WTC11 (cell line): ENCODE data around the gene SGK2. TPM values are rescaled to one million over a fixed set of nuclear protein-coding genes. Genes with fewer than 3 reads are reported as not detected.

Experiments
- ATAC-seq: fragments of 200-7000 bp; cut with Tn5 transposase; 2 replicates; pipeline ENCODE4 v1.10.0; 2021; ENCODE audit warnings: mild to moderate bottlenecking, moderate library complexity
- CTCF ChIA-PET: fragments of 300-600 bp; sonication (Branson Sonifier 250); formaldehyde crosslinking; loops from one replicate; lab custom pipeline; 2021; ENCODE audit warnings: antibody characterized with exemption; lab: Charles Lee
- POLR2A ChIA-PET: fragments of 350-600 bp; sonication (Branson Sonifier 250); formaldehyde crosslinking; loops from one replicate; lab custom pipeline; 2021; ENCODE audit warnings: antibody characterized with exemption; lab: Charles Lee
- DNase-seq: peaks from one replicate; pipeline ENCODE4 v3.0.0; 2021; ENCODE audit warnings: low spot score
- H3K27ac Mint-ChIP-seq: 2 replicates; pipeline ENCODE4 v1.8.0; 2021; ENCODE audit warnings: mixed read lengths
- H3K27me3 Mint-ChIP-seq: 2 replicates; pipeline ENCODE4 v1.8.0; 2021; ENCODE audit warnings: low read depth, mild to moderate bottlenecking, moderate library complexity, mixed read lengths
- H3K36me3 Mint-ChIP-seq: 2 replicates; pipeline ENCODE4 v1.8.0; 2021; ENCODE audit warnings: mixed read lengths
- H3K4me1 Mint-ChIP-seq: 2 replicates; pipeline ENCODE4 v1.8.0; 2022; ENCODE audit warnings: mixed read lengths
- H3K4me3 Mint-ChIP-seq: 2 replicates; pipeline ENCODE4 v1.8.0; 2021; ENCODE audit warnings: mild to moderate bottlenecking, moderate library complexity, mixed read lengths
- H3K9me3 Mint-ChIP-seq: 2 replicates; pipeline ENCODE4 v1.8.0; 2021; ENCODE audit warnings: mixed read lengths
- FOXP1 ChIP-seq: sonication (generic); formaldehyde crosslinking; IDR thresholded peaks from 2 replicates; pipeline ENCODE4 v1.8.0; 2022; ENCODE audit warnings: missing genetic modification reagents, mild to moderate bottlenecking, moderate library complexity, borderline replicate concordance
- GABPB1 ChIP-seq: sonication (generic); formaldehyde crosslinking; IDR thresholded peaks from 2 replicates; pipeline ENCODE4 v1.8.1; 2023; ENCODE audit warnings: mild to moderate bottlenecking, missing genetic modification reagents
- IRF2 ChIP-seq: sonication (generic); formaldehyde crosslinking; IDR thresholded peaks from 2 replicates; pipeline ENCODE4 v1.8.0; 2022; ENCODE audit warnings: low read depth, missing genetic modification reagents, borderline replicate concordance
- MXD4 ChIP-seq: fragments of 250-450 bp; sonication (Bioruptor Pico); IDR thresholded peaks from 2 replicates; pipeline ENCODE4 v1.8.0; 2021; ENCODE audit warnings: mild to moderate bottlenecking, moderate library complexity, borderline replicate concordance
- NFYB ChIP-seq: sonication (generic); formaldehyde crosslinking; conservative IDR thresholded peaks from 2 replicates; pipeline ENCODE4 v1.8.0; 2022; ENCODE audit warnings: low read depth, missing genetic modification reagents
- PRRX2 ChIP-seq: fragments of 250-450 bp; sonication (Bioruptor Pico); IDR thresholded peaks from 2 replicates; pipeline ENCODE4 v1.8.0; 2021; ENCODE audit warnings: mild to moderate bottlenecking
- RELA ChIP-seq: sonication (generic); formaldehyde crosslinking; IDR thresholded peaks from 2 replicates; pipeline ENCODE4 v1.8.1; 2022; ENCODE audit warnings: missing genetic modification reagents, mild to moderate bottlenecking, borderline replicate concordance
- TEAD1 ChIP-seq: sonication (generic); formaldehyde crosslinking; IDR thresholded peaks from 2 replicates; pipeline ENCODE4 v1.8.0; 2022; ENCODE audit warnings: mild to moderate bottlenecking, missing genetic modification reagents
- ZNF423 ChIP-seq: fragments of 250-450 bp; sonication (Bioruptor Pico); IDR thresholded peaks from 2 replicates; pipeline ENCODE4 v2.1.2; 2022; ENCODE audit warnings: mild to moderate bottlenecking, moderate library complexity
- total RNA-seq: library from RNA; stranded (reverse); gene quantifications from 3 replicates; pipeline ENCODE4 v1.2.3, GENCODE V29; 2021
- TF ChIP-seq, protein P1 (sequence below): fragments of 250-450 bp; sonication (Bioruptor Pico); IDR thresholded peaks from 2 replicates; pipeline ENCODE4 v1.9.0; 2021; ENCODE audit warnings: moderate library complexity, mild to moderate bottlenecking, inconsistent platforms, borderline replicate concordance
- TF ChIP-seq, protein P2 (sequence below): sonication (generic); formaldehyde crosslinking; IDR thresholded peaks from 2 replicates; pipeline ENCODE4 v1.8.0; 2022; ENCODE audit warnings: mild to moderate bottlenecking, missing genetic modification reagents
- TF ChIP-seq, protein P3 (sequence below): sonication (generic); formaldehyde crosslinking; IDR thresholded peaks from 2 replicates; pipeline ENCODE4 v1.8.0; 2022; ENCODE audit warnings: missing genetic modification reagents
- TF ChIP-seq, protein P4 (sequence below): sonication (generic); formaldehyde crosslinking; conservative IDR thresholded peaks from 2 replicates; pipeline ENCODE4 v1.8.1; 2022; ENCODE audit warnings: mild to moderate bottlenecking, missing genetic modification reagents
- TF ChIP-seq, protein P5 (sequence below): fragments of 250-450 bp; sonication (Bioruptor Pico); IDR thresholded peaks from 2 replicates; pipeline ENCODE4 v2.1.2; 2022; ENCODE audit warnings: mild to moderate bottlenecking, moderate library complexity
- TF ChIP-seq, protein P6 (sequence below): fragments of 250-450 bp; sonication (Bioruptor Pico); IDR thresholded peaks from 2 replicates; pipeline ENCODE4 v1.9.0; 2021; ENCODE audit warnings: mild to moderate bottlenecking, borderline replicate concordance

Gene SGK2
- total RNA-seq, 1 experiment from 2014 or later: 0.74 TPM

DNA sequence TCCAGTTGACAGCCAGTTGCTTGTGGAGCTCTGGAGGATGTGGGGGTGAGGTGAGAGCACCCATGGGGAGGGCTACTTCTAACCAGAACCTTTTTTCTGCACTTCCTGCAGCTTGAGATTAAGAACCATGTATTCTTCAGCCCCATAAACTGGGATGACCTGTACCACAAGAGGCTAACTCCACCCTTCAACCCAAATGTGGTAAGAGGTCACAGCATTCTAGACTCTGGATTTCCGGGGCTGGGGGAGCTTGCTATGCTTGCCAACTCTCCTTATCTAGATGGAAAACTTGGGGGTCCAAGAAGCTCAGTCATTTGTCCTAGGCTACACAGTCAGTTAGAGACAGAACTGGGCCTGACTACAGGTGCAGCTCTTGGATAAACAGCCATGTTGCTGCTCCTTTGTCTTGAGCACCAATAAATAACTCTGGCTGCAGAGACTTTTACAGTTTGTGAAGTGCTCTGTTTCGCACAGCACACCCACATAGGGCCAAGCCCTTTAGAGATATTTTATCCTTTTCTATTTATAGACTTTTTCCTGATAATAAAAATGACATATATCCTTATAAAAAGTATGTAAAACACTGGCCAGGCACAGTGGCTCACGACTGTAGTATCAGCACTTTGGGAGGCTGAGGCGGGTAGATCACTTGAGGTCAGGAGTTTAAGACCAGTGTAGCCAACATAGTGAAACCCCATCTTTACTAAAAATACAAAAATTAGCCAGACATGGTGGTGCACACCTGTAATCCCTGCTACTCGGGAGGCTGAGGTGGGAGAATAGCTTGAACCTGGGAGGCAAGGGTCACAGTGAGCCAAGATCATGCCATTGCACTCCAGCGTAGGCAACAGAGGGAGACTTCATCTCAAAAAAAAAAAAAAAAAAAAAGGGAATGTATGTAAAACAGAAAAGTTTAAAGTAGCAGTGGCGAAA lies 21.3 kb downstream of the SGK2 start (continued):
- TF ChIP-seq, protein P1, sequence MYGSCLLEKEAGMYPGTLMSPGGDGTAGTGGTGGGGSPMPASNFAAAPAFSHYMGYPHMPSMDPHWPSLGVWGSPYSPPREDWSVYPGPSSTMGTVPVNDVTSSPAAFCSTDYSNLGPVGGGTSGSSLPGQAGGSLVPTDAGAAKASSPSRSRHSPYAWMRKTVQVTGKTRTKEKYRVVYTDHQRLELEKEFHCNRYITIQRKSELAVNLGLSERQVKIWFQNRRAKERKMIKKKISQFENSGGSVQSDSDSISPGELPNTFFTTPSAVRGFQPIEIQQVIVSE (CRISPR knock-in tag): no peak
- TF ChIP-seq FOXP1: no peak
- TF ChIP-seq, protein P2, sequence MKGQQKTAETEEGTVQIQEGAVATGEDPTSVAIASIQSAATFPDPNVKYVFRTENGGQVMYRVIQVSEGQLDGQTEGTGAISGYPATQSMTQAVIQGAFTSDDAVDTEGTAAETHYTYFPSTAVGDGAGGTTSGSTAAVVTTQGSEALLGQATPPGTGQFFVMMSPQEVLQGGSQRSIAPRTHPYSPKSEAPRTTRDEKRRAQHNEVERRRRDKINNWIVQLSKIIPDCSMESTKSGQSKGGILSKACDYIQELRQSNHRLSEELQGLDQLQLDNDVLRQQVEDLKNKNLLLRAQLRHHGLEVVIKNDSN: no peak
- no peak for TF ChIP-seq IRF2 (CRISPR knock-in tag)
- TF ChIP-seq MXD4 (CRISPR knock-in tag): no peak
- no peak for TF ChIP-seq PRRX2 (CRISPR knock-in tag)

DNA sequence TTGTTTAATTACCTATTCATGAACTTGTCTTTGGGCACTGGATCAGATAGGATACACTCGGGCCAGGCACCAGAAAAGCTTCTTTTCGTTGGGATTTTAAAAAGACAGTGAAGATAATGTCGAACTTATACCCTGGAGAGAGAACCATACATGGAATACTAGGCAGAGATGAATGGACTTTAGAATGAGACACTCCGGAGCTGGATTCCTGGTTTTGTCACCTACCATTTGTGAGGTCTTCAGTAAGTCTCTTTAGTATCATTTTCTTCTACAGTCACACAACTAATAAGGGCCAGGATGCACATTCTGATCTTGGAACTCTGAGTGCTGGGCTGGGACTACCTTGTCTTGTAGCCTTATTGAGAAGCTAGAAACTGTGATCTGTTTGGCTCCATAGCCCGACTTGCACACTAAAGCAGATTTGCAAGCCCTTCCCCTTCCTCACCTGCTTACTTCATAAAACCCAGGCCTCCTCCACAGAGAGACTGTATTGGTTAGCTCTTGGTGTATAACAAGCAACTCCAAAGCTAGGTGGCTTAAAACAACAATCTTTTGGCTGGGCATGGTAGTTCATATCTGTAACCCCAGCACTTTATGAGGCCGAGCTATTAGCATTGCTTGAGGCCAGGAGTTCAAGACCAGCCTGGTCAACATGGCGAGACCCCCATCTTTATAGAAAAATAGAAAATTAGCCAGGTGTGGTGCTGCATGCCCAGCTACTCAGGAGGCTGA lies 24.5 kb downstream of the SGK2 start:
- no peak overlapping the region for H3K27ac Mint-ChIP-seq
- no peak for ATAC-seq
- CTCF ChIA-PET: interaction anchor here (1.1 to 1.5 kb wide), 3 partner anchors 8 to 134 kb away, joined by 4 to 6 read pairs (median 4); partner anchors contain the start of gene IFT52
- no peaks in the 10 kb centered on the region for H3K36me3 Mint-ChIP-seq
- no peak for DNase-seq
- no peaks in the 10 kb centered on the region for H3K9me3 Mint-ChIP-seq
- H3K27me3 Mint-ChIP-seq: no peaks in the 10 kb centered on the region
- POLR2A ChIA-PET: no interaction called here
- no peak for TF ChIP-seq PRRX2 (CRISPR knock-in tag)
- TF ChIP-seq, protein P3, sequence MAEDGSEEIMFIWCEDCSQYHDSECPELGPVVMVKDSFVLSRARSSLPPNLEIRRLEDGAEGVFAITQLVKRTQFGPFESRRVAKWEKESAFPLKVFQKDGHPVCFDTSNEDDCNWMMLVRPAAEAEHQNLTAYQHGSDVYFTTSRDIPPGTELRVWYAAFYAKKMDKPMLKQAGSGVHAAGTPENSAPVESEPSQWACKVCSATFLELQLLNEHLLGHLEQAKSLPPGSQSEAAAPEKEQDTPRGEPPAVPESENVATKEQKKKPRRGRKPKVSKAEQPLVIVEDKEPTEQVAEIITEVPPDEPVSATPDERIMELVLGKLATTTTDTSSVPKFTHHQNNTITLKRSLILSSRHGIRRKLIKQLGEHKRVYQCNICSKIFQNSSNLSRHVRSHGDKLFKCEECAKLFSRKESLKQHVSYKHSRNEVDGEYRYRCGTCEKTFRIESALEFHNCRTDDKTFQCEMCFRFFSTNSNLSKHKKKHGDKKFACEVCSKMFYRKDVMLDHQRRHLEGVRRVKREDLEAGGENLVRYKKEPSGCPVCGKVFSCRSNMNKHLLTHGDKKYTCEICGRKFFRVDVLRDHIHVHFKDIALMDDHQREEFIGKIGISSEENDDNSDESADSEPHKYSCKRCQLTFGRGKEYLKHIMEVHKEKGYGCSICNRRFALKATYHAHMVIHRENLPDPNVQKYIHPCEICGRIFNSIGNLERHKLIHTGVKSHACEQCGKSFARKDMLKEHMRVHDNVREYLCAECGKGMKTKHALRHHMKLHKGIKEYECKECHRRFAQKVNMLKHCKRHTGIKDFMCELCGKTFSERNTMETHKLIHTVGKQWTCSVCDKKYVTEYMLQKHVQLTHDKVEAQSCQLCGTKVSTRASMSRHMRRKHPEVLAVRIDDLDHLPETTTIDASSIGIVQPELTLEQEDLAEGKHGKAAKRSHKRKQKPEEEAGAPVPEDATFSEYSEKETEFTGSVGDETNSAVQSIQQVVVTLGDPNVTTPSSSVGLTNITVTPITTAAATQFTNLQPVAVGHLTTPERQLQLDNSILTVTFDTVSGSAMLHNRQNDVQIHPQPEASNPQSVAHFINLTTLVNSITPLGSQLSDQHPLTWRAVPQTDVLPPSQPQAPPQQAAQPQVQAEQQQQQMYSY (CRISPR knock-in tag): 0 out of 2 replicates have a peak, but pooled peaks have one; percentile 13
- TF ChIP-seq, all 79 proteins: peak for 1
- H3K4me1 Mint-ChIP-seq: peaks cover 12% of the 10 kb centered on the region
- H3K4me3 Mint-ChIP-seq: no peak overlapping the region

DNA sequence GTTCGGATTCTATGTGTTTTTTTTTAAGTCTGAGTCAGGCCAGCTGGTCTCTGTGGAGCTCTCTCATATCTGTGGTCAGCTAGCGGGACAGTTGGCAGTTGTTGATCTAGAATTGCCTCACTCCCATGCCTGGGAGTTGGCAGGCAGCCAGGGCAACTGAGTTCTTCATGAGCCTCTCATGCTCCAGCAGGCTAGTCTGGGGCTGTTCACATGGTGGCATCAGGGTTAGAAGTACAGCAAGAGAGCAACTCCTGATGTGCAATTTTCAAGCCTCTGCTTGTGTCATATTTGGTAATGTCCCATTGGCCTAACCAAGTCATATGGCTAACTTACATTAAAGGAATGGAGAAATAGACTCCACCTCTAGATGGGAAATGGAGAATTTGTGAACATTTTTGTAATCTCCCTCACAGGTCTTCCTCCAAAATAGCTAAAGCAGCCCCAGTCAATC lies 25.2 kb downstream of the SGK2 start:
- no peak for ATAC-seq
- no peak for TF ChIP-seq TEAD1 (CRISPR knock-in tag)
- no peak for TF ChIP-seq ZNF423 (CRISPR knock-in tag)
- peak; percentile 76 for TF ChIP-seq GABPB1 (CRISPR knock-in tag)
- TF ChIP-seq, protein P4, sequence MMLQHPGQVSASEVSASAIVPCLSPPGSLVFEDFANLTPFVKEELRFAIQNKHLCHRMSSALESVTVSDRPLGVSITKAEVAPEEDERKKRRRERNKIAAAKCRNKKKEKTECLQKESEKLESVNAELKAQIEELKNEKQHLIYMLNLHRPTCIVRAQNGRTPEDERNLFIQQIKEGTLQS (CRISPR knock-in tag): no peak
- TF ChIP-seq, protein P5, sequence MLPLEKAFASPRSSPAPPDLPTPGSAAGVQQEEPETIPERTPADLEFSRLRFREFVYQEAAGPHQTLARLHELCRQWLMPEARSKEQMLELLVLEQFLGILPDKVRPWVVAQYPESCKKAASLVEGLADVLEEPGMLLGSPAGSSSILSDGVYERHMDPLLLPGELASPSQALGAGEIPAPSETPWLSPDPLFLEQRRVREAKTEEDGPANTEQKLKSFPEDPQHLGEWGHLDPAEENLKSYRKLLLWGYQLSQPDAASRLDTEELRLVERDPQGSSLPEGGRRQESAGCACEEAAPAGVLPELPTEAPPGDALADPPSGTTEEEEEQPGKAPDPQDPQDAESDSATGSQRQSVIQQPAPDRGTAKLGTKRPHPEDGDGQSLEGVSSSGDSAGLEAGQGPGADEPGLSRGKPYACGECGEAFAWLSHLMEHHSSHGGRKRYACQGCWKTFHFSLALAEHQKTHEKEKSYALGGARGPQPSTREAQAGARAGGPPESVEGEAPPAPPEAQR (CRISPR knock-in tag): no peak
- TF ChIP-seq, protein P6, sequence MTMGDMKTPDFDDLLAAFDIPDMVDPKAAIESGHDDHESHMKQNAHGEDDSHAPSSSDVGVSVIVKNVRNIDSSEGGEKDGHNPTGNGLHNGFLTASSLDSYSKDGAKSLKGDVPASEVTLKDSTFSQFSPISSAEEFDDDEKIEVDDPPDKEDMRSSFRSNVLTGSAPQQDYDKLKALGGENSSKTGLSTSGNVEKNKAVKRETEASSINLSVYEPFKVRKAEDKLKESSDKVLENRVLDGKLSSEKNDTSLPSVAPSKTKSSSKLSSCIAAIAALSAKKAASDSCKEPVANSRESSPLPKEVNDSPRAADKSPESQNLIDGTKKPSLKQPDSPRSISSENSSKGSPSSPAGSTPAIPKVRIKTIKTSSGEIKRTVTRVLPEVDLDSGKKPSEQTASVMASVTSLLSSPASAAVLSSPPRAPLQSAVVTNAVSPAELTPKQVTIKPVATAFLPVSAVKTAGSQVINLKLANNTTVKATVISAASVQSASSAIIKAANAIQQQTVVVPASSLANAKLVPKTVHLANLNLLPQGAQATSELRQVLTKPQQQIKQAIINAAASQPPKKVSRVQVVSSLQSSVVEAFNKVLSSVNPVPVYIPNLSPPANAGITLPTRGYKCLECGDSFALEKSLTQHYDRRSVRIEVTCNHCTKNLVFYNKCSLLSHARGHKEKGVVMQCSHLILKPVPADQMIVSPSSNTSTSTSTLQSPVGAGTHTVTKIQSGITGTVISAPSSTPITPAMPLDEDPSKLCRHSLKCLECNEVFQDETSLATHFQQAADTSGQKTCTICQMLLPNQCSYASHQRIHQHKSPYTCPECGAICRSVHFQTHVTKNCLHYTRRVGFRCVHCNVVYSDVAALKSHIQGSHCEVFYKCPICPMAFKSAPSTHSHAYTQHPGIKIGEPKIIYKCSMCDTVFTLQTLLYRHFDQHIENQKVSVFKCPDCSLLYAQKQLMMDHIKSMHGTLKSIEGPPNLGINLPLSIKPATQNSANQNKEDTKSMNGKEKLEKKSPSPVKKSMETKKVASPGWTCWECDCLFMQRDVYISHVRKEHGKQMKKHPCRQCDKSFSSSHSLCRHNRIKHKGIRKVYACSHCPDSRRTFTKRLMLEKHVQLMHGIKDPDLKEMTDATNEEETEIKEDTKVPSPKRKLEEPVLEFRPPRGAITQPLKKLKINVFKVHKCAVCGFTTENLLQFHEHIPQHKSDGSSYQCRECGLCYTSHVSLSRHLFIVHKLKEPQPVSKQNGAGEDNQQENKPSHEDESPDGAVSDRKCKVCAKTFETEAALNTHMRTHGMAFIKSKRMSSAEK (CRISPR knock-in tag): no peak
- no peak for TF ChIP-seq NFYB (CRISPR knock-in tag)
- no peak for TF ChIP-seq RELA (CRISPR knock-in tag)

More for the DNA sequence above, 25.2 kb downstream of the SGK2 start:
- no peaks in the 10 kb centered on the region for H3K9me3 Mint-ChIP-seq
- H3K36me3 Mint-ChIP-seq: no peaks in the 10 kb centered on the region
- DNase-seq: no peak
- no peak overlapping the region for H3K4me3 Mint-ChIP-seq
- H3K27ac Mint-ChIP-seq: no peak overlapping the region
- POLR2A ChIA-PET: no interaction called here
- CTCF ChIA-PET: interaction anchor here (1.1 to 1.4 kb wide), 3 partner anchors 13 to 135 kb away, joined by 3 to 4 read pairs (median 4); no protein-coding TSS in a partner anchor
- H3K4me1 Mint-ChIP-seq: peaks cover 12% of the 10 kb centered on the region
- H3K27me3 Mint-ChIP-seq: no peaks in the 10 kb centered on the region
